Progenitor cell of endocrine pancreas (in vitro differentiated cells): ENCODE measurements around the gene ABTB2. TPM values are rescaled to one million over a fixed set of nuclear protein-coding genes. Genes with fewer than 3 reads are reported as not detected.

Experiments used
- DNase-seq: peaks from one replicate; pipeline ENCODE4 v3.0.0; 2021; ENCODE audit warnings: low spot score; ENCODE audit not compliant: unreplicated experiment
- H3K27ac Mint-ChIP-seq: 2 replicates; pipeline ENCODE4 v1.8.0; 2021; ENCODE audit warnings: mild to moderate bottlenecking, moderate library complexity, mixed read lengths
- H3K27me3 Mint-ChIP-seq: 2 replicates; pipeline ENCODE4 v1.8.0; 2021; ENCODE audit warnings: mixed read lengths
- H3K36me3 Mint-ChIP-seq: 2 replicates; pipeline ENCODE4 v1.8.0; 2022; ENCODE audit warnings: mixed read lengths; ENCODE audit not compliant: insufficient read depth
- H3K4me1 Mint-ChIP-seq: 2 replicates; pipeline ENCODE4 v1.8.0; 2021; ENCODE audit warnings: low read depth, mixed read lengths
- H3K4me3 Mint-ChIP-seq: 2 replicates; pipeline ENCODE4 v1.8.0; 2021; ENCODE audit warnings: low read depth, mild to moderate bottlenecking, moderate library complexity, mixed read lengths
- H3K9me3 Mint-ChIP-seq: 2 replicates; pipeline ENCODE4 v1.8.0; 2021; ENCODE audit warnings: low read depth, mixed read lengths
- CTCF ChIP-seq: fragments of 200-600 bp; sonication (generic); IDR thresholded peaks from one replicate; pipeline ENCODE4 v1.5.0; 2021; ENCODE audit warnings: antibody characterized with exemption, mild to moderate bottlenecking; ENCODE audit not compliant: unreplicated experiment
- total RNA-seq: library from RNA; stranded (reverse); gene quantifications from 2 replicates; pipeline ENCODE4 v1.2.1, GENCODE V29; 2021

ABTB2 gene
- total RNA-seq, 1 donor from 2014 or later = 19.5 TPM

- Mint-ChIP-seq H3K9me3 (no peaks in the 10 kb centered on the region), H3K27me3 (peaks cover 6% of the 10 kb centered on the region), H3K4me3 (no peak overlapping the region), H3K4me1 (peaks cover 12% of the 10 kb centered on the region), H3K36me3 (peaks cover 4% of the 10 kb centered on the region), H3K27ac (no peak overlapping the region)
- DNase-seq = no peak
- no peak for TF ChIP-seq CTCF
Measured at GRCh38 chr11:34292546-34292945, 65.3 kb downstream of the ABTB2 start.

DNA sequence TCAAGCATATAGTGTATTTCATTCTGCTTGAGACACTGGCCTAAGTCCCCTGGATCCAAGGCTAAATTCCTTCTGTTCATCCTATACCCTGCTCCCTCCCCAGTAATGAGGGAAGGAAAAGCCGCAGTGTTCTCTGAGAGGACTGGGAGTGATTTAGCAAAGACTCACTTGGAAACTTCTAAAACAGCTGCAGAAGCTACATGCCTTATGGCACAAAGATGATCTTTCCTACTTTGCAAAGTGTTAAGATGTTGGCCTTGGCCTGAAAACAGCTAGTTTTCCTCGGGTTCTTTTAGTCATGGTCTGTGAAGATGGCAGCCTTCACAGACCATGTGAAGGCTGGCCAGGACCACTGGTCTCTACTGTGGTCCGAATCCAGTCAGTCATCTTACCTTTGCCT is 65.7 kb downstream of the ABTB2 start:
- Mint-ChIP-seq H3K27ac (no peak overlapping the region), H3K4me3 (no peak overlapping the region), H3K36me3 (peaks cover 4% of the 10 kb centered on the region), H3K4me1 (peaks cover 12% of the 10 kb centered on the region), H3K27me3 (peaks cover 6% of the 10 kb centered on the region), H3K9me3 (no peaks in the 10 kb centered on the region)
- TF ChIP-seq CTCF = no peak
- DNase-seq = no peak

DNA sequence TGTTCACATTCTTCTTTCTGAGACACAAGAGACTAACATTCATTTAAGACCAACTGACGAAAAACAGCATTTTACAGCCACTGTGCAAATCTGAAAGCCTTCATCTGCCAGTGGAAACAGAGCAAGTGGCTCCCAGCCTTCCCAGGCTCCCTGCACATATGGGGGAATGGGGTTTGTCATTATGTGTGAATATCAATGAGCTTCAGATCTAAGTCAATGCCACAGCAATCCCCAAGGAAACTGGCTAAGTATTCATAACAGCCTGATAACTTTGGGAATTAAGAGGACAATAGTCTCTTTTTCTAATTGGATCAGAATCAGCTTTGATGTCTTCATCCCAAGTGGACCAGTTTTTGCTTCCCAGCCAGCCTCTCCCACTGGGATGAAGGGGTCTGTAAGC is 66.9 kb downstream of the ABTB2 start:
- no peak for TF ChIP-seq CTCF
- peaks cover 15% of the 10 kb centered on the region for H3K4me1 Mint-ChIP-seq
- H3K4me3 Mint-ChIP-seq = no peak overlapping the region
- no peaks in the 10 kb centered on the region for H3K9me3 Mint-ChIP-seq
- no peak for DNase-seq
- H3K27ac Mint-ChIP-seq = no peak overlapping the region
- peaks cover 6% of the 10 kb centered on the region for H3K27me3 Mint-ChIP-seq
- peaks cover 4% of the 10 kb centered on the region for H3K36me3 Mint-ChIP-seq

GRCh38 chr11:34288492-34288891 is 69.3 kb downstream of the ABTB2 start:
- no peak for TF ChIP-seq CTCF
- H3K36me3 Mint-ChIP-seq = peaks cover 1% of the 10 kb centered on the region
- H3K4me3 Mint-ChIP-seq = no peak overlapping the region
- H3K27me3 Mint-ChIP-seq = peaks cover 6% of the 10 kb centered on the region
- H3K9me3 Mint-ChIP-seq = no peaks in the 10 kb centered on the region
- H3K27ac Mint-ChIP-seq = no peak overlapping the region
- peaks cover 31% of the 10 kb centered on the region for H3K4me1 Mint-ChIP-seq
- no peak for DNase-seq

GRCh38 chr11:34284811-34285481 is 72.9 kb downstream of the ABTB2 start:
- no peak for TF ChIP-seq CTCF
- no peaks in the 10 kb centered on the region for H3K9me3 Mint-ChIP-seq
- no peaks in the 10 kb centered on the region for H3K36me3 Mint-ChIP-seq
- H3K27me3 Mint-ChIP-seq = no peaks in the 10 kb centered on the region
- DNase-seq = no peak
- H3K4me1 Mint-ChIP-seq = peaks cover 37% of the 10 kb centered on the region
- no peak overlapping the region for H3K27ac Mint-ChIP-seq
- no peak overlapping the region for H3K4me3 Mint-ChIP-seq
